ENCODE data around the gene CEP250.

CEP250 gene

DNA sequence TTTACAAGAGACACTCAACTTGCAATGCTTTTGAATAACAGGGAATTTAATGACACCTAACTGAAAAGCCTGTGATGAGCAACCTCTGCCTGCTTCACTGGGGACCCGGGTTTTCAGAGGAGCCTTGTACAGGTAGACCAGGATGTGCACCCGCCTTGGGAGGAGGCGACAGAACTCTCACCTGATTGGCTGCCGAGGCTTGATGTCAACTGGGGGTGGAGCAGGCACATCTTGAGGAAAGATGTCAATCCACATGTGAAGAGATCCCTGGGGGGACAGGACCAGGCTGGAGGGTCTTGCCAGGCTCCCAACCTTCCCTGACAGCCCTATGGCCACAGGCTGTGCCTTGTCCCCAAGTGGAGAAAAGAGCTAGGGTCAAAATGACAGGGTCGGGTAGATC is 106.3 kb downstream of the CEP250 start:
- DNase-seq (ENCODE audit: low read depth) = no peak
- H3K4me3 ChIP-seq (ENCODE audit: low read depth, low read length) = no peak overlapping the region
- in situ Hi-C loops (cut with HindIII; ENCODE audit: low sequenced_read_pairs) = no loop called here
- no peak for TF ChIP-seq CTCF (IDR thresholded peaks at IDR 0.05; ENCODE audit: low read depth, low read length, missing control alignments)

GRCh38 chr20:35562541-35563110 is 107.2 kb downstream of the CEP250 start:
- in situ Hi-C loops (cut with HindIII; ENCODE audit: low sequenced_read_pairs) = no loop called here
- TF ChIP-seq CTCF (IDR thresholded peaks at IDR 0.05; ENCODE audit: low read depth, low read length, missing control alignments) = no peak
- no peak for DNase-seq (ENCODE audit: low read depth)

GRCh38 chr20:35563834-35564233 is 108.4 kb downstream of the CEP250 start:
- no peak for TF ChIP-seq CTCF (IDR thresholded peaks at IDR 0.05; ENCODE audit: low read depth, low read length, missing control alignments)
- no peak overlapping the region for H3K4me3 ChIP-seq (ENCODE audit: low read depth, low read length)
- in situ Hi-C loops (cut with HindIII; ENCODE audit: low sequenced_read_pairs) = no loop called here
- no peak for DNase-seq (ENCODE audit: low read depth)

More at GRCh38 chr20:35562541-35563110, 107.2 kb downstream of the CEP250 start:
- no peak overlapping the region for H3K4me3 ChIP-seq (ENCODE audit: low read depth, low read length)

DNA sequence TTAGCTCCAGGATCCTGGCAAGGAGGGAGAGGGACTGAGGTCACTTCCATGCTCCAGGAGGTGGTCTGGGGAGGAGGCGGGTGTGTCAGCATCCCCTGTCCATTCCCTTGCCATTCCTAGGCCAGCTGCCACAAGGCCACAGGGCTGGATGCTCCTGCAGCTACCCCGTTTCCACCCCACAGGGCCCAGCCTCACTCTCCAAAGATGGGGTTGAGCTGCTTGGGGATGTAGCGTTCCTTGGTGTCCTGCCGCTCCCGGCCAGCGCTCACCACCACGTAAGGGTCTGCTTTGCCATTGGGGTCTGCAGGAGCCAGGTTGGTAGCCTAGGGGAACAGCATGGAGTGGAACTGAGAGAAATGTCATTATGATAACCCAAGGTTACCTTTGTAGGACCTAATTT is 109.5 kb downstream of the CEP250 start:
- TF ChIP-seq CTCF (IDR thresholded peaks at IDR 0.05; ENCODE audit: low read depth, low read length, missing control alignments) = no peak
- no peak for DNase-seq (ENCODE audit: low read depth)
- no peak overlapping the region for H3K4me3 ChIP-seq (ENCODE audit: low read depth, low read length)
- in situ Hi-C loops (cut with HindIII; ENCODE audit: low sequenced_read_pairs) = no loop called here

DNA sequence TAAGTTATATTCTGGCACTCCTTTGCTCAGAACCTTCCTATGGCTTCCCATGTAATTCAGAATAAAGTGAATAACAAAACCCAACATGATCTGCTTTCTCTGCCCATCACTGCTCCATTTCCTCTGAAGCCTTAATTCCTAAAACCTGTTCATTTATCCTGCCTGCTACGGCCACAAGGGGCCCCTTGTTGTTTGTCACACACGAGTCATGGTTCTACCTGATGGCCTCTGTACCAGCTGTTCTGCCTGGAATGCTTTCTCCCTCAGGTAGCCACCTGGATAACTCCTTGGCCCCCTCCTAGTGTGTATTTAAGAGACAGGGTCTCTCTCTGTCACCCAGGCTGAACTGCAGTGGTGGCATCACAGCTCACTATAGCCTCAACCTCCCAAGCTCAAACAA is 113.2 kb downstream of the CEP250 start:
- no peak for DNase-seq (ENCODE audit: low read depth)
- peak; percentile 27 for TF ChIP-seq CTCF (IDR thresholded peaks at IDR 0.05; ENCODE audit: low read depth, low read length, missing control alignments)
- no peak overlapping the region for H3K4me3 ChIP-seq (ENCODE audit: low read depth, low read length)
- in situ Hi-C loops (cut with HindIII; ENCODE audit: low sequenced_read_pairs) = no loop called here

Data from astrocyte of the cerebellum (primary cell).